ENCODE data around the gene MPP3. TPM values are rescaled to one million over a fixed set of nuclear protein-coding genes. Genes with fewer than 3 reads are reported as not detected.

MPP3 gene, protein sequence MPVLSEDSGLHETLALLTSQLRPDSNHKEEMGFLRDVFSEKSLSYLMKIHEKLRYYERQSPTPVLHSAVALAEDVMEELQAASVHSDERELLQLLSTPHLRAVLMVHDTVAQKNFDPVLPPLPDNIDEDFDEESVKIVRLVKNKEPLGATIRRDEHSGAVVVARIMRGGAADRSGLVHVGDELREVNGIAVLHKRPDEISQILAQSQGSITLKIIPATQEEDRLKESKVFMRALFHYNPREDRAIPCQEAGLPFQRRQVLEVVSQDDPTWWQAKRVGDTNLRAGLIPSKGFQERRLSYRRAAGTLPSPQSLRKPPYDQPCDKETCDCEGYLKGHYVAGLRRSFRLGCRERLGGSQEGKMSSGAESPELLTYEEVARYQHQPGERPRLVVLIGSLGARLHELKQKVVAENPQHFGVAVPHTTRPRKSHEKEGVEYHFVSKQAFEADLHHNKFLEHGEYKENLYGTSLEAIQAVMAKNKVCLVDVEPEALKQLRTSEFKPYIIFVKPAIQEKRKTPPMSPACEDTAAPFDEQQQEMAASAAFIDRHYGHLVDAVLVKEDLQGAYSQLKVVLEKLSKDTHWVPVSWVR
- 35.2 TPM for total RNA-seq
- long read RNA-seq, partial matches to known transcripts: 7 of 36 reads
- long read RNA-seq, other reads (novel, unspliced or antisense): 25 of 36 reads

DNA sequence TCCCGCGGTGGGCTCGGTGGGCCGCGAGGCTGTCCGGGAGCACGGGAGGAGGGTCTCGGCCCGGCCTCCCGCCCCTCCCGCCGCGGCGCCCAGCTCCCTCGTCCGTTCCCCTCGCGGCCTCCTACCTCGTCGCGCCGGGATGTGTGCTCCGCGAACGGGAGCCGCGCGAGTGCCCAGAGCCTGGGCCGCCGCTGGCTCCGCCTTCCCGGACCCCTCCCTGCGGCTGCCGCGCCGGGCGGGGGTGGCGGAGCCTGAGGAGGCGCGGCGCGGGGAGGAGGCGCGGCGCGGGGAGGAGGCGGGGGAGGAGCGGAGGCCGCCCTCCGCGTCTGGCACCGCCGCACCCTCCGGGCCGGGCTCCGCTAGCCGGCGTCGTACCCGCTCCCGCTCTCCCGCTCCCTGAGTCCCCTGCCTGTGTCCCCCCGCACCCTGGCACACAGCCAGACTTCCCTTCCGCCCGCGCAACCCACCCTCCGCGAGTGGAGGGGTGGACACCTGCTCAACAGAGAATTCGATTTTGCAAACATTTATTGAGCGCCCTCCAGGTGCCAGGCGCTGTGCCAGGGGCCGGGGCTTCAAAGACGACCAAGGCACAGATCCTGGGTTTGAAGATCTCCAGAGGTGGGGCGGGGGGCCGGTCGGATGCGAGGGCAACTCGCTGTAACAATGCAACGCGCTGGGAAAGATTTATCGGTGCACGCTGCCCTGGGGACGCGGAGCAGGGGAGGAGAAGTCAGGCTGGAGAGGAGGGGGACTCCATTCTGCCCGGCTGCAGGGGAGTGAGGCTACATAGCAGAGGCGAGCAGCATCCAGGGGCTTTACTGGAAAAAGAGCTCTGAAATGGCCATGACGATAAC, at the start of gene MPP3:
Gene MPP3 (minus strand): TSS at position 171 of the 854 bp plus-strand sequence. CDS start 1,240 bp downstream, outside the sequence.
- Histone ChIP-seq H3K4me3 (peak within 1 kb of the TSS; percentile 78), H3K27ac (replicated peaks) (peak within 1 kb of the TSS; percentile 93), H3K27me3 (ENCODE audit: low read depth) (no peaks in the 10 kb centered on the region), H3K36me3 (peaks cover 29% of the 10 kb centered on the region), H3K9me3 (replicated peaks) (peaks cover 6% of the 10 kb centered on the region), H3K4me1 (peaks cover 53% of the 10 kb centered on the region)
- intact Hi-C loops (cut with micrococcal nuclease): no loop called here
- DNase-seq: peak; percentile 76
- TF ChIP-seq, protein P1, sequence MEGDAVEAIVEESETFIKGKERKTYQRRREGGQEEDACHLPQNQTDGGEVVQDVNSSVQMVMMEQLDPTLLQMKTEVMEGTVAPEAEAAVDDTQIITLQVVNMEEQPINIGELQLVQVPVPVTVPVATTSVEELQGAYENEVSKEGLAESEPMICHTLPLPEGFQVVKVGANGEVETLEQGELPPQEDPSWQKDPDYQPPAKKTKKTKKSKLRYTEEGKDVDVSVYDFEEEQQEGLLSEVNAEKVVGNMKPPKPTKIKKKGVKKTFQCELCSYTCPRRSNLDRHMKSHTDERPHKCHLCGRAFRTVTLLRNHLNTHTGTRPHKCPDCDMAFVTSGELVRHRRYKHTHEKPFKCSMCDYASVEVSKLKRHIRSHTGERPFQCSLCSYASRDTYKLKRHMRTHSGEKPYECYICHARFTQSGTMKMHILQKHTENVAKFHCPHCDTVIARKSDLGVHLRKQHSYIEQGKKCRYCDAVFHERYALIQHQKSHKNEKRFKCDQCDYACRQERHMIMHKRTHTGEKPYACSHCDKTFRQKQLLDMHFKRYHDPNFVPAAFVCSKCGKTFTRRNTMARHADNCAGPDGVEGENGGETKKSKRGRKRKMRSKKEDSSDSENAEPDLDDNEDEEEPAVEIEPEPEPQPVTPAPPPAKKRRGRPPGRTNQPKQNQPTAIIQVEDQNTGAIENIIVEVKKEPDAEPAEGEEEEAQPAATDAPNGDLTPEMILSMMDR (IDR thresholded peaks at IDR 0.05; ENCODE audit: borderline replicate concordance): no peak

DNA sequence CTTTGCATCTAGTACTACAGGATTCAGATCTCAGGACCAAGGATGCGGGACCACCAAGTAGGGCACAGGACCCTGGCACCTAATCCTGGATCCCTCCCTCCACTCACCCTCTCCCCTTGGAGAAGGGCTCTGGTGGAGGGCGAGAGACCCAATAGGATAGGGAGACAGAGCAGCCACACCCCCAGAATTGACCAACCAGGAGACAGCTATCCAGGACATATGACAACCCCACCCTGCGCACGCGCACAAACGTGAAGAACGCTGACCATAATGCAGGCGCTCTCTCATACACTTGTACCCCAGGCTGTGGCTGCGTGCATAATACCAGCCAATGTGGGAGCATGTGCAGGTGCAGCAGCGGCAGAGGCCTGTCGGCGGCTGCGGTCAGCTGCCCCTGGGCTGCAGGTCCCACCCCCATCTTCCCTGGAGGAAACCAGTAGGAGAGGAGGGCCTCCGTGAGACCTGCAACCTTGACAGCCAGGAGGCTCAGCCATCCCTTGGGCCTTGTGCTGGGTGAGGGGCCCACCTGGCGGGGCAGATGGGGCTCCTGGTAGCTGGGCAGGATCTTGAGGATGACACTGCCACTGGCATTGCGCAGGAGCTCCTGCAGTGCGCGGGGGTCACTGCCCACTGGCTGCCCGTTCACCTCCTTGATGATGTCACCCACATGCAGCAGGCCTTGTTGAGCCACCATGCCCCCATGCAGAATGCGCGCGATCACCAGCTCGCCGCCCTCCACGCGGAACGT, 49.0 kb upstream of the MPP3 start:
- Histone ChIP-seq H3K4me3 (no peak overlapping the region), H3K36me3 (peaks cover 19% of the 10 kb centered on the region), H3K27me3 (ENCODE audit: low read depth) (no peaks in the 10 kb centered on the region), H3K9me3 (replicated peaks) (no peaks in the 10 kb centered on the region), H3K4me1 (peaks cover 18% of the 10 kb centered on the region), H3K27ac (replicated peaks) (no peak overlapping the region)
- TF ChIP-seq, protein P1 (IDR thresholded peaks at IDR 0.05; ENCODE audit: borderline replicate concordance): no peak
- DNase-seq: no peak
- intact Hi-C loops (cut with micrococcal nuclease): no loop called here

DNA sequence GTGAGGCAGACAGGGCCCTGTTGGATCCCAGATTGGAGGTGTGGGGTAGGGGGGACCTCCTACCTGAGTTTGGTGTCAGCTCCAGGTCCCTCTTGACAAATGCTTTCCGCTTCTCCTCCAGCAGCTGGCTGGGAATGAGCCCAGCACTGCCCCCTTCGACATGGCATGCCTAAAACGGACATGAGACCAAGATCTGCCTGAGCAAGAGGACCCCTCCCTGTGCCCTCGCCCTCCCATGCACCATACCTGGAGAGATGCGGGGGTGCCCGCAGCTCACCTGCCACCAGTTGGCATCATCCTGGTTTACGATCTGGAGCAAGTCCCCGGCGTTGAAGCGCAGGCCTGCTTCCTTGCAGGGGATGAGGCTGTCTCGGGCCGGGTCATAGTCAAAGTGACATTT, 48.2 kb upstream of the MPP3 start:
- Histone ChIP-seq H3K27me3 (ENCODE audit: low read depth) (no peaks in the 10 kb centered on the region), H3K36me3 (peaks cover 19% of the 10 kb centered on the region), H3K4me3 (no peak overlapping the region), H3K4me1 (peaks cover 18% of the 10 kb centered on the region), H3K27ac (replicated peaks) (no peak overlapping the region), H3K9me3 (replicated peaks) (no peaks in the 10 kb centered on the region)
- no peak for DNase-seq
- TF ChIP-seq, protein P1 (IDR thresholded peaks at IDR 0.05; ENCODE audit: borderline replicate concordance): no peak
- intact Hi-C loops (cut with micrococcal nuclease): no loop called here

DNA sequence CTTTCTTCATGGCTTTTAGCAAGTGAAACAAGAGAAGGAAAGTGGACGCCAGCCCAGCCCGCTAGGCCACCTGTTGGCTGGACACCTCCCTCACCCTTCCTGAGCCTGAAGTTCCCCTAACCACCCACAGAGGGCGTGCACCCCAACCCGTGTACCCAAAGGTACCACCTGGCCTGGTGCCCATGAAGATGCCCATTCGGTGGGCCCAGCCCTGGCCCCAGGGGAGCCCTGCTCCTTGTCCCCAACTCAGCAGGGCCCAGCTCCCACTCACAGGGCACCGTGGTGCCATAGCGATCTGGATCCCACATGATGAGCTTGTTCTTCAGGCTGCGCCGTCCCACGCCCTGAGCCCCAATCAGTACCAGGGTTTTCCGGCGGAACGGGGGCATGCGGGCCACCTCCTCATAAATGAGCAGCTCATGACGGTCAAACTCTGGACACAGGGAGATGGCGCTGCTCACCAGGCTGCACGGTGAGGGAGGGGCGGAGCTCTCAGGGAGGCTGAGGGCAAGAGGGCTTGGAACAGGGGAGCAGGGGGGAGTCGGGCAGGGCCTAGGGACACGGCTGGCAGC, 47.6 kb upstream of the MPP3 start:
- no peaks in the 10 kb centered on the region for H3K9me3 ChIP-seq (replicated peaks)
- peaks cover 19% of the 10 kb centered on the region for H3K36me3 ChIP-seq
- no peaks in the 10 kb centered on the region for H3K27me3 ChIP-seq (ENCODE audit: low read depth)
- H3K4me3 ChIP-seq: no peak overlapping the region
- intact Hi-C loops (cut with micrococcal nuclease): no loop called here
- DNase-seq: no peak
- H3K4me1 ChIP-seq: peaks cover 18% of the 10 kb centered on the region
- TF ChIP-seq, protein P1 (IDR thresholded peaks at IDR 0.05; ENCODE audit: borderline replicate concordance): peak; percentile 70
- H3K27ac ChIP-seq (replicated peaks): no peak overlapping the region

Data from left ventricle myocardium inferior (tissue), 1 donor.